Endothelial cell of umbilical vein (primary cell): ENCODE data around the gene FAM193A. TPM values are rescaled to one million over a fixed set of nuclear protein-coding genes. Genes with fewer than 3 reads are reported as not detected.

Experiments used
- BruUV-seq: library from RNA; stranded (reverse); fragments of 400-500 nt; replicated peaks from 2 replicates; lab custom pipeline; 2021; lab: Mats Ljungman, UMichigan
- CTCF ChIA-PET: fragments of 300-600, 350-600 bp; sonication (Branson Sonifier 250); formaldehyde crosslinking; loops from one replicate; lab custom pipeline; 2021; ENCODE audit warnings: antibody characterized with exemption, inconsistent platforms; lab: Charles Lee
- POLR2A ChIA-PET: fragments of 300-600, 350-600 bp; sonication (Branson Sonifier 250); formaldehyde crosslinking; loops from one replicate; lab custom pipeline; 2021; ENCODE audit warnings: antibody characterized with exemption, inconsistent platforms; lab: Charles Lee
- DNase-seq: peaks from one replicate; pipeline ENCODE4 v3.0.0-alpha.2; 2011; ENCODE audit warnings: low read depth, low spot score
- FAIRE-seq: peaks from 2 replicates; lab custom pipeline; 2011; peaks lifted over from hg19 to GRCh38; lab: Jason Lieb, UNC
- H2AFZ ChIP-seq: 2 replicates; pipeline ENCODE4 v1.6.0; 2012; ENCODE audit warnings: low read depth, low read length, control low read depth, inconsistent platforms
- H3K27ac ChIP-seq: 2 replicates; pipeline ENCODE4 v1.5.1; 2011; ENCODE audit warnings: low read depth, mild to moderate bottlenecking, control low read depth, low read length, moderate library complexity; ENCODE audit not compliant: insufficient read depth
- H3K27me3 ChIP-seq, 2 experiments: 2 replicates each; pipeline versions ENCODE4 v1.6.0 to v1.6.1; 2011; ENCODE audit warnings: low read length in 2 of 2, mixed read lengths in 1 of 2; ENCODE audit not compliant: control insufficient read depth in 2 of 2, insufficient read depth in 2 of 2
- H3K36me3 ChIP-seq, 2 experiments: 2 replicates in 1 of 2; 3 replicates in 1 of 2; pipeline ENCODE4 v1.5.1; 2011; ENCODE audit warnings: low read length in 2 of 2, mild to moderate bottlenecking in 1 of 2, moderate library complexity in 1 of 2; ENCODE audit not compliant: control insufficient read depth in 2 of 2, insufficient read depth in 2 of 2; ENCODE audit errors: extremely low read depth in 1 of 2
- H3K4me1 ChIP-seq: 3 replicates; pipeline ENCODE4 v1.5.1; 2011; ENCODE audit warnings: mild to moderate bottlenecking, low read length; ENCODE audit not compliant: control insufficient read depth, insufficient read depth; ENCODE audit errors: extremely low read depth
- H3K4me2 ChIP-seq: 2 replicates; pipeline ENCODE4 v1.6.1; 2011; ENCODE audit warnings: low read length, control low read depth, mixed read lengths; ENCODE audit not compliant: insufficient read depth
- H3K4me3 ChIP-seq, 3 experiments: fragments of 200-600 bp in 1 of 3; sonication (generic), shearing (Covaris generic) in 1 of 3; replicated peaks in 1 of 3; 2 replicates each; pipeline ENCODE4 v1.5.1; 2011 to 2016; ENCODE audit warnings: control low read depth in 3 of 3, low read length in 3 of 3, mild to moderate bottlenecking in 2 of 3, inconsistent platforms in 1 of 3, low read depth in 1 of 3, moderate library complexity in 1 of 3; ENCODE audit not compliant: insufficient read depth in 1 of 3
- H3K79me2 ChIP-seq: 2 replicates; pipeline ENCODE4 v1.6.0; 2012; ENCODE audit warnings: low read length, inconsistent platforms; ENCODE audit not compliant: control insufficient read depth, insufficient read depth
- H3K9ac ChIP-seq: replicated peaks from 2 replicates; pipeline ENCODE3; 2011; ENCODE audit warnings: low read length, control low read depth; ENCODE audit not compliant: insufficient read depth; ENCODE audit errors: extremely low read depth
- H3K9me1 ChIP-seq: replicated peaks from 3 replicates; pipeline ENCODE4 v1.6.0; 2011; ENCODE audit warnings: mild to moderate bottlenecking, low read length; ENCODE audit not compliant: control insufficient read depth, insufficient read depth; ENCODE audit errors: extremely low read depth
- H3K9me3 ChIP-seq: replicated peaks from 2 replicates; pipeline ENCODE4 v1.5.1; 2012; ENCODE audit warnings: low read length, inconsistent platforms; ENCODE audit not compliant: control insufficient read depth, insufficient read depth
- H4K20me1 ChIP-seq: replicated peaks from 2 replicates; pipeline ENCODE3; 2011; ENCODE audit warnings: mild to moderate bottlenecking, low read length; ENCODE audit not compliant: control insufficient read depth, insufficient read depth; ENCODE audit errors: extremely low read depth
- EZH2 ChIP-seq: IDR thresholded peaks from 2 replicates; pipeline ENCODE4 v1.6.1; 2012; ENCODE audit warnings: borderline replicate concordance, low read depth, mild to moderate bottlenecking, moderate library complexity, low read length, inconsistent platforms; ENCODE audit not compliant: severe bottlenecking
- FOS ChIP-seq: IDR thresholded peaks from 2 replicates; pipeline ENCODE4 v1.6.1; 2011; ENCODE audit warnings: mild to moderate bottlenecking, low read length, moderate library complexity, borderline replicate concordance; ENCODE audit not compliant: insufficient read depth
- GATA2 ChIP-seq: IDR thresholded peaks from 2 replicates; pipeline ENCODE4 v1.7.0; 2011; ENCODE audit warnings: low read depth, mild to moderate bottlenecking, moderate library complexity, mixed read lengths, low read length; ENCODE audit not compliant: insufficient read length, insufficient read depth
- JUN ChIP-seq: IDR thresholded peaks from 2 replicates; pipeline ENCODE4 v1.6.1; 2011; ENCODE audit warnings: borderline replicate concordance, low read depth; ENCODE audit not compliant: insufficient read length, insufficient read depth
- MYC ChIP-seq: IDR thresholded peaks from one replicate; pipeline ENCODE4 v1.6.1; 2011; ENCODE audit warnings: mild to moderate bottlenecking, low read depth, low read length
- POLR2A ChIP-seq: IDR thresholded peaks from 2 replicates; pipeline ENCODE4 v1.6.1; 2012; ENCODE audit warnings: low read depth, mild to moderate bottlenecking, control low read depth, low read length
- POLR2AphosphoS5 ChIP-seq: IDR thresholded peaks from 2 replicates; pipeline ENCODE4 v1.6.1; 2012; ENCODE audit warnings: low read depth, mild to moderate bottlenecking, control low read depth, low read length, moderate library complexity; ENCODE audit not compliant: insufficient read depth
- dilution Hi-C: fragments of 300-500 bp; cut with MboI; formaldehyde crosslinking; loops from one replicate; pipeline ENCODE4 v1.15.0; 2019; ENCODE audit warnings: low sequenced_read_pairs; ENCODE audit not compliant: extremely low pct_ligation_motif_present
- intact Hi-C: fragments of 100-400 bp; cut with micrococcal nuclease; formaldehyde crosslinking; loops from one replicate; pipeline ENCODE4 v1.10.0; 2022
- polyA plus RNA-seq, 4 experiments: library from polyadenylated mRNA; depleted of rRNA in 3 of 4; stranded (reverse) in 3 of 4; unstranded in 1 of 4; fragments of >200 nt; gene quantifications; 2 replicates each; pipeline versions ENCODE4 v1.2.1 to v1.2.3, GENCODE V29; 2011 to 2012; ENCODE audit warnings: missing spikeins in 1 of 4
- total RNA-seq: library from RNA; stranded (reverse); gene quantifications from 2 replicates; pipeline ENCODE4 v1.2.3, GENCODE V29; 2021
- TF ChIP-seq, protein P1 (sequence below): IDR thresholded peaks from 2 replicates; pipeline ENCODE4 v1.6.1; 2011; ENCODE audit not compliant: insufficient read depth, insufficient read length
- TF ChIP-seq, protein P2 (sequence below), 2 donors: IDR thresholded peaks; 1 replicate in 1 of 2; 2 replicates in 1 of 2; pipeline ENCODE4 v1.5.1; 2011; ENCODE audit warnings: low read length in 2 of 2, mild to moderate bottlenecking in 2 of 2, moderate library complexity in 2 of 2, control low read depth in 1 of 2, inconsistent platforms in 1 of 2, low read depth in 1 of 2; ENCODE audit not compliant: insufficient read depth in 1 of 2; ENCODE audit errors: extremely low read depth in 1 of 2

FAM193A gene
- total and polyA plus RNA-seq, 2 donors (not counting 3 experiments of a cell fraction or from before 2014, with no cell fraction given) = 12.3 to 32.1 TPM

DNA sequence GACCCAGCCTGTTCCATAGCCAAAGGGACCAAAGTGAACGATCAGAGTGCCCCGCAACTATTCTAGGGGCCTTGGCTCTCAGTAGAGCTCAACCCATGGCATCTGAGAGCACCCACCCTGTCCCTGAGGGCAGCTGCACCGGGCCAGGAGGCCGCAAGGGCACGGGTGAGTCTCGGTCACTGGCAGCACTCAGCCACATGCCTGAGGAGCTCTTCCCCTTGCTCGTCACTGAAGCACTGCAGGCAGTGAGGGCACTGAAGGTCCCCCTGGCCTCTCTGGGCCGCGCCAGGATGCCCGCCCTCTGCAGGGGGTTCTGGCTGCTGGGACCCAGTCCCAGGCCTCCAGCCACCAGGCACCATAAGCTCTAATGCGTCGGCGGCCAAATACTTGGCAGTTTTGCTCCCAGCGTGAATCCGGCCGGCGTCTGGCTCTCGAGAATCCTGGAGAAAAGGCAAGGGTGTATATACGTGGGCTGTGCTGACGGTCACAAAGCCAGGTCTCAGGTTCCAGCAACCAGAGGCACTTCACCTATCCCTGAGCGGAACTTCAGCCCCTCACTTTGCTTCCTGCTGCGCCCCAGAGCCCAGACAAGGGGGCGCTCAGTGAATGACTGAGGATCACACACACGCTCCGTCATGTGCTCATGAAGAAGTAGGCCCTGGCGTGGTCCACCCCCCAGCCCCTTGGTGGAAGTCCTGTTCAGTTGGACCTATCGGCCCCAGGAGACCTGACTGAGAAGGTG is 205.8 kb downstream of the FAM193A start:
- no peaks in the 10 kb centered on the region for H3K79me2 ChIP-seq
- CTCF ChIA-PET = interaction anchor here (0.7 kb wide), 1 partner anchor 28 kb away, joined by 3 read pairs; no protein-coding TSS in a partner anchor

DNA sequence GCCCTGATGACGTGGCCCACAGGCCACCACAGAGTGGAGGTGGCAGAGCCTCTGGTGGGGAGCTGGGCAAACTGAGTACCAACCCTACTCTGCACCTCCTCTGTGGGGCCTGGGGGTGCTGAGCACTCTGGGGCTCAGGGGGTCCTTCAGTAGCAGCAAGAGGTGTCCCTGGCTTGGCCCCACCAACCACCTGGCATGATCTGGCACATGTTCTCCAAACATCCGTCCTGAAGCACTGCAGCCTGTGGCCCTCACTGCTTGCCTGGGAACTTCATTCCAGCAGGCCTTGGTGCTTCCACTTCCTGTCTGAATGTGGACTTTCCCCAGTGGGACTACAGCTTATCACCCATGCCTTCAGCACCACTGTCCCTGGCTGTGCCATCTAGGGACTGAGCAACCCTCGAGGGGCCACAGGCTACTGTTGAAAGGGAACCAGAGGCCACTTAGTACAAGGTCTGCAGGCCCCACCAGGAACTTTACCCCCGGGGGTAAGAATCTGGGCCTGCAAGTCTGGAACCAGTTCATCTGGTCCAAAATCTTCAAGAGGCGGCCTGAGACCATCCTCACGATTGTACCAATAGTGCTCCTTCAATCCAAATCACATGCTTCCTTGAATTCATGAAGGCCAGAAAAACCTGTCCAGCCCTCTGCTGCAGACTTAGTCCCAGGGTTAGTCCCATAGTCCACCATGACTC is 206.5 kb downstream of the FAM193A start:
- FAIRE-seq = no peak
- Histone ChIP-seq H3K27ac (no peak overlapping the region), H3K27me3 (no peaks in the 10 kb centered on the region), H3K4me2 (no peak overlapping the region), H3K9ac (no peak overlapping the region), H3K79me2 (no peaks in the 10 kb centered on the region), H2AFZ (no peak overlapping the region), H3K9me3 (no peaks in the 10 kb centered on the region), H3K36me3 (peaks cover 7 to 46% of the 10 kb centered on the region in 2 experiments), H3K4me1 (peaks cover 20% of the 10 kb centered on the region), H3K9me1 (no peaks in the 10 kb centered on the region), H4K20me1 (no peaks in the 10 kb centered on the region), H3K4me3 (no peak overlapping the region)
- POLR2A ChIA-PET = no interaction called here
- dilution Hi-C loops (no loop called here), intact Hi-C loops (no loop called here)
- BruUV-seq = no TSS peak
- CTCF ChIA-PET = no interaction called here
- TF ChIP-seq POLR2A = no peak
- TF ChIP-seq FOS = no peak
- no peak for TF ChIP-seq MYC
- TF ChIP-seq, protein P1, sequence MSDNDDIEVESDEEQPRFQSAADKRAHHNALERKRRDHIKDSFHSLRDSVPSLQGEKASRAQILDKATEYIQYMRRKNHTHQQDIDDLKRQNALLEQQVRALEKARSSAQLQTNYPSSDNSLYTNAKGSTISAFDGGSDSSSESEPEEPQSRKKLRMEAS = no peak
- TF ChIP-seq, protein P2, sequence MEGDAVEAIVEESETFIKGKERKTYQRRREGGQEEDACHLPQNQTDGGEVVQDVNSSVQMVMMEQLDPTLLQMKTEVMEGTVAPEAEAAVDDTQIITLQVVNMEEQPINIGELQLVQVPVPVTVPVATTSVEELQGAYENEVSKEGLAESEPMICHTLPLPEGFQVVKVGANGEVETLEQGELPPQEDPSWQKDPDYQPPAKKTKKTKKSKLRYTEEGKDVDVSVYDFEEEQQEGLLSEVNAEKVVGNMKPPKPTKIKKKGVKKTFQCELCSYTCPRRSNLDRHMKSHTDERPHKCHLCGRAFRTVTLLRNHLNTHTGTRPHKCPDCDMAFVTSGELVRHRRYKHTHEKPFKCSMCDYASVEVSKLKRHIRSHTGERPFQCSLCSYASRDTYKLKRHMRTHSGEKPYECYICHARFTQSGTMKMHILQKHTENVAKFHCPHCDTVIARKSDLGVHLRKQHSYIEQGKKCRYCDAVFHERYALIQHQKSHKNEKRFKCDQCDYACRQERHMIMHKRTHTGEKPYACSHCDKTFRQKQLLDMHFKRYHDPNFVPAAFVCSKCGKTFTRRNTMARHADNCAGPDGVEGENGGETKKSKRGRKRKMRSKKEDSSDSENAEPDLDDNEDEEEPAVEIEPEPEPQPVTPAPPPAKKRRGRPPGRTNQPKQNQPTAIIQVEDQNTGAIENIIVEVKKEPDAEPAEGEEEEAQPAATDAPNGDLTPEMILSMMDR (IDR thresholded peaks at IDR 0.05; ENCODE audit: extremely low read depth in 1 of 2, insufficient read depth in 1 of 2, low read depth in 1 of 2, low read length in 2 of 2) = no peak
- TF ChIP-seq EZH2 = no peak
- no peak for TF ChIP-seq POLR2AphosphoS5
- no peak for TF ChIP-seq JUN
- TF ChIP-seq GATA2 = no peak
- no peak for DNase-seq

More for the DNA sequence above, 205.8 kb downstream of the FAM193A start:
- no peaks in the 10 kb centered on the region for H3K27me3 ChIP-seq
- POLR2A ChIA-PET = no interaction called here
- peaks cover 17% of the 10 kb centered on the region for H3K4me1 ChIP-seq
- no peaks in the 10 kb centered on the region for H3K9me3 ChIP-seq
- no peaks in the 10 kb centered on the region for H4K20me1 ChIP-seq
- DNase-seq (no peak), FAIRE-seq (no peak)
- H3K36me3 ChIP-seq = peaks cover 7 to 41% of the 10 kb centered on the region in 2 experiments
- no peak overlapping the region for H3K9ac ChIP-seq
- H2AFZ ChIP-seq = no peak overlapping the region
- no peak overlapping the region for H3K4me3 ChIP-seq
- dilution Hi-C loops = no loop called here
- TF ChIP-seq POLR2AphosphoS5 = no peak
- no peaks in the 10 kb centered on the region for H3K9me1 ChIP-seq
- intact Hi-C loops = no loop called here
- H3K27ac ChIP-seq = no peak overlapping the region
- no TSS peak for BruUV-seq
- no peak overlapping the region for H3K4me2 ChIP-seq
